A549 (cell line): ENCODE data around the gene ADGRB2.

Experiments
- CBX2 ChIP-seq: fragments of 200-600 bp; sonication (generic); IDR thresholded peaks from 2 replicates; pipeline ENCODE4 v1.6.1; 2016; ENCODE audit warnings: low read depth, mild to moderate bottlenecking, borderline replicate concordance
- CBX8 ChIP-seq: fragments of 200-600 bp; sonication (generic); IDR thresholded peaks from 2 replicates; pipeline ENCODE4 v1.6.1; 2016
- CHD4 ChIP-seq: fragments of 200-600 bp; sonication (generic); IDR thresholded peaks from 2 replicates; pipeline ENCODE4 v1.6.1; 2016; ENCODE audit warnings: antibody characterized with exemption, mild to moderate bottlenecking, borderline replicate concordance
- MAFK ChIP-seq: fragments of 450-650 bp; IDR thresholded peaks from 2 replicates; pipeline ENCODE4 v1.6.1; 2014; ENCODE audit not compliant: partially characterized antibody
- NFE2L2 ChIP-seq: fragments of 150-350 bp; conservative IDR thresholded peaks from 2 replicates; pipeline ENCODE4 v1.6.1; 2014; ENCODE audit warnings: low read length
- POLR2A ChIP-seq: IDR thresholded peaks from 2 replicates; pipeline ENCODE4 v1.6.1; 2012; ENCODE audit warnings: mild to moderate bottlenecking, low read length
- RCOR1 ChIP-seq: fragments of 150-350 bp; IDR thresholded peaks from 2 replicates; pipeline ENCODE4 v1.6.1; 2014; ENCODE audit warnings: antibody characterized with exemption, low read length, low read depth
- SMC3 ChIP-seq: fragments of >200 bp; sonication (Bioruptor Twin); formaldehyde crosslinking; IDR thresholded peaks from 3 replicates; pipeline ENCODE4 v1.6.1; 2018; ENCODE audit warnings: inconsistent platforms
- TF ChIP-seq, protein P1 (sequence below): fragments of >200 bp; sonication (Bioruptor Twin); formaldehyde crosslinking; IDR thresholded peaks from 3 replicates; pipeline ENCODE4 v1.5.1; 2016
- TF ChIP-seq, protein P2 (sequence below): IDR thresholded peaks from 2 replicates; pipeline ENCODE4 v1.6.1; 2012
- TF ChIP-seq, protein P3 (sequence below): IDR thresholded peaks from 2 replicates; pipeline ENCODE4 v1.6.1; 2012; ENCODE audit warnings: low read depth, borderline replicate concordance
- TF ChIP-seq, protein P4 (sequence below): fragments of 250-450 bp; sonication (Bioruptor Pico); IDR thresholded peaks from 2 replicates; pipeline ENCODE4 v1.5.0; 2021; ENCODE audit warnings: mild to moderate bottlenecking, moderate library complexity, borderline replicate concordance

DNA sequence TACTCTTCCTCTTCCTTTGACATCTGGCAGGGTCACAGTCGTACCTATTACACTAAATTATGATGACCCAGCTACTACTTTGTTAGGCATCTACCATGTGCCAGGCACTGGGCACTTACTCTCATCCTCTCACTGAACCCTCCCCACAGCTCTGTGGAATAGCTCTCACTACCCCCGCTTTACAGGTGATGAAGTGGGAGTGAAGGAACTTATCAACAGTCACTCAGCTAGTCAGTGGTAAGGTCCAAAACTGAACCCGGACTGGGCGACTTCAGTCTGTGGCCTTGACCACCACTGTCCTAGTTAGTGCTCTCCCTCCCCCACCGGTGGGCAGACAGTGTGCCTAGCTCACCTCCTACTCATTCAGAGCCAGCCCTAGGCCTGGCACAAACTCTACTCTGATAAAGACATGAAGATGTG lies 12.3 kb downstream of the ADGRB2 start:
- TF ChIP-seq SMC3 (no peak), POLR2A (no peak), RCOR1 (no peak), NFE2L2 (no peak), CBX8 (no peak), CHD4 (no peak), CBX2 (no peak), MAFK (no peak)
- TF ChIP-seq, protein P1, sequence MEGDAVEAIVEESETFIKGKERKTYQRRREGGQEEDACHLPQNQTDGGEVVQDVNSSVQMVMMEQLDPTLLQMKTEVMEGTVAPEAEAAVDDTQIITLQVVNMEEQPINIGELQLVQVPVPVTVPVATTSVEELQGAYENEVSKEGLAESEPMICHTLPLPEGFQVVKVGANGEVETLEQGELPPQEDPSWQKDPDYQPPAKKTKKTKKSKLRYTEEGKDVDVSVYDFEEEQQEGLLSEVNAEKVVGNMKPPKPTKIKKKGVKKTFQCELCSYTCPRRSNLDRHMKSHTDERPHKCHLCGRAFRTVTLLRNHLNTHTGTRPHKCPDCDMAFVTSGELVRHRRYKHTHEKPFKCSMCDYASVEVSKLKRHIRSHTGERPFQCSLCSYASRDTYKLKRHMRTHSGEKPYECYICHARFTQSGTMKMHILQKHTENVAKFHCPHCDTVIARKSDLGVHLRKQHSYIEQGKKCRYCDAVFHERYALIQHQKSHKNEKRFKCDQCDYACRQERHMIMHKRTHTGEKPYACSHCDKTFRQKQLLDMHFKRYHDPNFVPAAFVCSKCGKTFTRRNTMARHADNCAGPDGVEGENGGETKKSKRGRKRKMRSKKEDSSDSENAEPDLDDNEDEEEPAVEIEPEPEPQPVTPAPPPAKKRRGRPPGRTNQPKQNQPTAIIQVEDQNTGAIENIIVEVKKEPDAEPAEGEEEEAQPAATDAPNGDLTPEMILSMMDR, result no peak
- TF ChIP-seq, protein P2, sequence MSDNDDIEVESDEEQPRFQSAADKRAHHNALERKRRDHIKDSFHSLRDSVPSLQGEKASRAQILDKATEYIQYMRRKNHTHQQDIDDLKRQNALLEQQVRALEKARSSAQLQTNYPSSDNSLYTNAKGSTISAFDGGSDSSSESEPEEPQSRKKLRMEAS, result no peak
- TF ChIP-seq, protein P3, sequence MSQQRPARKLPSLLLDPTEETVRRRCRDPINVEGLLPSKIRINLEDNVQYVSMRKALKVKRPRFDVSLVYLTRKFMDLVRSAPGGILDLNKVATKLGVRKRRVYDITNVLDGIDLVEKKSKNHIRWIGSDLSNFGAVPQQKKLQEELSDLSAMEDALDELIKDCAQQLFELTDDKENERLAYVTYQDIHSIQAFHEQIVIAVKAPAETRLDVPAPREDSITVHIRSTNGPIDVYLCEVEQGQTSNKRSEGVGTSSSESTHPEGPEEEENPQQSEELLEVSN, result no peak
- TF ChIP-seq, protein P4, sequence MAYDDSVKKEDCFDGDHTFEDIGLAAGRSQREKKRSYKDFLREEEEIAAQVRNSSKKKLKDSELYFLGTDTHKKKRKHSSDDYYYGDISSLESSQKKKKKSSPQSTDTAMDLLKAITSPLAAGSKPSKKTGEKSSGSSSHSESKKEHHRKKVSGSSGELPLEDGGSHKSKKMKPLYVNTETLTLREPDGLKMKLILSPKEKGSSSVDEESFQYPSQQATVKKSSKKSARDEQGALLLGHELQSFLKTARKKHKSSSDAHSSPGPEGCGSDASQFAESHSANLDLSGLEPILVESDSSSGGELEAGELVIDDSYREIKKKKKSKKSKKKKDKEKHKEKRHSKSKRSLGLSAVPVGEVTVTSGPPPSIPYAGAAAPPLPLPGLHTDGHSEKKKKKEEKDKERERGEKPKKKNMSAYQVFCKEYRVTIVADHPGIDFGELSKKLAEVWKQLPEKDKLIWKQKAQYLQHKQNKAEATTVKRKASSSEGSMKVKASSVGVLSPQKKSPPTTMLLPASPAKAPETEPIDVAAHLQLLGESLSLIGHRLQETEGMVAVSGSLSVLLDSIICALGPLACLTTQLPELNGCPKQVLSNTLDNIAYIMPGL (CRISPR knock-in tag), result no peak
